Breast epithelium (tissue), 4 donors: ENCODE data around the gene MAF. TPM values are rescaled to one million over a fixed set of nuclear protein-coding genes. Genes with fewer than 3 reads are reported as not detected.

Experiments used
- DNase-seq, 2 donors: peaks; one replicate each; pipeline ENCODE4 v3.0.0-alpha.2; 2019; ENCODE audit warnings: low spot score in 2 of 2
- H3K27ac ChIP-seq, 2 donors: fragments of 200-600 bp; sonication (generic) in 1 of 2; one replicate each; pipeline ENCODE4 v1.5.1; 2016 to 2019; ENCODE audit warnings: mild to moderate bottlenecking in 1 of 2
- H3K27me3 ChIP-seq, 2 donors: fragments of 200-600 bp; sonication (generic) in 1 of 2; one replicate each; pipeline versions ENCODE4 v1.5.1 to v1.6.0; 2017 to 2019; ENCODE audit warnings: control low read depth in 1 of 2, mild to moderate bottlenecking in 1 of 2
- H3K36me3 ChIP-seq: fragments of 200-600 bp; one replicate; pipeline ENCODE4 v1.5.1; 2019
- H3K4me1 ChIP-seq, 2 donors: fragments of 200-600 bp; sonication (generic); one replicate each; pipeline ENCODE4 v1.5.1; 2016 to 2019; ENCODE audit warnings: control low read depth in 1 of 2
- H3K4me3 ChIP-seq, 3 donors: fragments of 200-600 bp; sonication (generic); 1 replicate in 2 of 3; 2 replicates in 1 of 3; pipeline ENCODE4 v1.5.1; 2016 to 2019; ENCODE audit warnings: mild to moderate bottlenecking in 3 of 3, moderate library complexity in 2 of 3
- H3K9me3 ChIP-seq, 2 donors: fragments of 200-600 bp; sonication (generic) in 1 of 2; one replicate each; pipeline ENCODE4 v1.5.1; 2016 to 2019; ENCODE audit warnings: control low read depth in 1 of 2
- CTCF ChIP-seq, 3 donors: fragments of 450-650 bp; IDR thresholded peaks; one replicate each; pipeline ENCODE4 v1.5.1; 2016 to 2017; ENCODE audit warnings: antibody characterized with exemption in 3 of 3, mild to moderate bottlenecking in 3 of 3, moderate library complexity in 3 of 3
- POLR2A ChIP-seq: fragments of 450-650 bp; IDR thresholded peaks from one replicate; pipeline ENCODE4 v1.6.1; 2016; ENCODE audit warnings: antibody characterized with exemption, mild to moderate bottlenecking, moderate library complexity
- POLR2AphosphoS5 ChIP-seq, 3 donors: sonication (generic); formaldehyde crosslinking; IDR thresholded peaks; one replicate each; pipeline ENCODE4 v1.6.1; 2017; ENCODE audit warnings: antibody characterized with exemption in 3 of 3
- intact Hi-C: fragments of 100-400 bp; cut with DNase I; formaldehyde crosslinking; loops from one replicate; pipeline ENCODE4 v1.15.1; 2023; ENCODE audit warnings: low total_unique reads
- total RNA-seq, 3 donors: library from RNA; depleted of rRNA; stranded (reverse); fragments of >200 nt; gene quantifications; one replicate each; pipeline ENCODE4 v1.1.0, GENCODE V29; 2016

Gene MAF
- total RNA-seq, 3 donors from 2014 or later, result 21.8 to 66.6 (median 37.0) TPM

GRCh38 chr16:79618041-79618691 lies 17.6 kb upstream of the MAF start:
- H3K4me3 ChIP-seq, result no peak overlapping the region
- TF ChIP-seq CTCF (IDR thresholded peaks at IDR 0.05) (no peak), POLR2AphosphoS5 (IDR thresholded peaks at IDR 0.05) (no peak), POLR2A (no peak)
- intact Hi-C loops, result no loop called here
- no peaks in the 10 kb centered on the region for H3K9me3 ChIP-seq
- H3K36me3 ChIP-seq, result no peaks in the 10 kb centered on the region
- H3K27ac ChIP-seq, result no peak overlapping the region
- no peaks in the 10 kb centered on the region for H3K4me1 ChIP-seq
- DNase-seq, result no peak
- H3K27me3 ChIP-seq, result no peaks in the 10 kb centered on the region

GRCh38 chr16:79613009-79613408 lies 12.5 kb upstream of the MAF start:
- H3K36me3 ChIP-seq, result no peaks in the 10 kb centered on the region
- H3K9me3 ChIP-seq, result no peaks in the 10 kb centered on the region
- no peak for DNase-seq
- H3K4me3 ChIP-seq, result no peak overlapping the region
- intact Hi-C loops, result no loop called here
- no peaks in the 10 kb centered on the region for H3K27me3 ChIP-seq
- no peaks in the 10 kb centered on the region for H3K4me1 ChIP-seq
- no peak for TF ChIP-seq CTCF (IDR thresholded peaks at IDR 0.05)
- TF ChIP-seq POLR2AphosphoS5 (IDR thresholded peaks at IDR 0.05), result no peak
- no peak for TF ChIP-seq POLR2A
- no peak overlapping the region for H3K27ac ChIP-seq

- no peaks in the 10 kb centered on the region for H3K4me1 ChIP-seq
- no peaks in the 10 kb centered on the region for H3K27me3 ChIP-seq
- no peaks in the 10 kb centered on the region for H3K36me3 ChIP-seq
- no peak overlapping the region for H3K27ac ChIP-seq
- intact Hi-C loops, result no loop called here
- H3K9me3 ChIP-seq, result no peaks in the 10 kb centered on the region
- DNase-seq, result no peak
- TF ChIP-seq POLR2AphosphoS5 (IDR thresholded peaks at IDR 0.05) (no peak), CTCF (IDR thresholded peaks at IDR 0.05) (no peak), POLR2A (no peak)
- H3K4me3 ChIP-seq, result no peak overlapping the region
These were observed 11.7 kb upstream of the MAF start for GRCh38 chr16:79612207-79612606.

GRCh38 chr16:79610771-79611170 lies 10.2 kb upstream of the MAF start:
- no peaks in the 10 kb centered on the region for H3K9me3 ChIP-seq
- intact Hi-C loops, result no loop called here
- H3K27me3 ChIP-seq, result no peaks in the 10 kb centered on the region
- H3K36me3 ChIP-seq, result no peaks in the 10 kb centered on the region
- H3K4me3 ChIP-seq, result no peak overlapping the region
- no peak for DNase-seq
- TF ChIP-seq CTCF (IDR thresholded peaks at IDR 0.05), result no peak
- TF ChIP-seq POLR2A, result no peak
- no peak for TF ChIP-seq POLR2AphosphoS5 (IDR thresholded peaks at IDR 0.05)
- H3K4me1 ChIP-seq, result peaks cover 0 to 9% of the 10 kb centered on the region in 2 donors
- H3K27ac ChIP-seq, result no peak overlapping the region

GRCh38 chr16:79609861-79610260 lies 9.3 kb upstream of the MAF start:
- Histone ChIP-seq H3K27ac (no peak overlapping the region), H3K4me3 (no peak overlapping the region), H3K9me3 (no peaks in the 10 kb centered on the region), H3K27me3 (no peaks in the 10 kb centered on the region), H3K36me3 (no peaks in the 10 kb centered on the region), H3K4me1 (peaks cover 0 to 9% of the 10 kb centered on the region in 2 donors)
- intact Hi-C loops, result loop anchor here (10.0 kb wide), 1 partner anchor 1105 kb away; no protein-coding TSS in a partner anchor
- TF ChIP-seq POLR2AphosphoS5 (IDR thresholded peaks at IDR 0.05) (no peak), POLR2A (no peak)
- DNase-seq, result no peak
